ACC112 (cell line): ENCODE results near the gene FSTL1.

ENCODE experiments used
- H2AFZ ChIP-seq: fragments of 200-600 bp; sonication (generic); one replicate; pipeline ENCODE4 v1.6.0; 2017; ENCODE audit warnings: antibody characterized with exemption, low read length; ENCODE audit not compliant: unreplicated experiment
- H3K27ac ChIP-seq: fragments of 200-600 bp; sonication (generic); 2 replicates; pipeline ENCODE4 v1.5.1; 2014; ENCODE audit warnings: low read depth, mild to moderate bottlenecking, antibody characterized with exemption, low read length, moderate library complexity
- H3K27me3 ChIP-seq: fragments of 200-600 bp; sonication (generic); 2 replicates; pipeline ENCODE4 v1.6.1; 2014; ENCODE audit warnings: mild to moderate bottlenecking, antibody characterized with exemption, low read length, moderate library complexity, mixed read lengths; ENCODE audit not compliant: insufficient read depth
- H3K36me3 ChIP-seq: fragments of 200-600 bp; sonication (generic); 2 replicates; pipeline ENCODE4 v1.6.1; 2016; ENCODE audit warnings: mild to moderate bottlenecking, antibody characterized with exemption, low read length, moderate library complexity, mixed read lengths; ENCODE audit not compliant: insufficient read depth
- H3K4me1 ChIP-seq: fragments of 200-600 bp; sonication (generic); one replicate; pipeline ENCODE4 v1.6.1; 2016; ENCODE audit warnings: low read length, mixed read lengths; ENCODE audit not compliant: insufficient read depth, unreplicated experiment, control insufficient read depth
- H3K4me3 ChIP-seq: fragments of 200-600 bp; sonication (generic); 2 replicates; pipeline ENCODE4 v1.5.1; 2014; ENCODE audit warnings: mild to moderate bottlenecking, low read depth, low read length
- H3K79me2 ChIP-seq: fragments of 200-600 bp; sonication (generic); one replicate; pipeline ENCODE4 v1.6.0; 2016; ENCODE audit warnings: low read length; ENCODE audit not compliant: control insufficient read depth, unreplicated experiment, insufficient read depth

Gene FSTL1

DNA sequence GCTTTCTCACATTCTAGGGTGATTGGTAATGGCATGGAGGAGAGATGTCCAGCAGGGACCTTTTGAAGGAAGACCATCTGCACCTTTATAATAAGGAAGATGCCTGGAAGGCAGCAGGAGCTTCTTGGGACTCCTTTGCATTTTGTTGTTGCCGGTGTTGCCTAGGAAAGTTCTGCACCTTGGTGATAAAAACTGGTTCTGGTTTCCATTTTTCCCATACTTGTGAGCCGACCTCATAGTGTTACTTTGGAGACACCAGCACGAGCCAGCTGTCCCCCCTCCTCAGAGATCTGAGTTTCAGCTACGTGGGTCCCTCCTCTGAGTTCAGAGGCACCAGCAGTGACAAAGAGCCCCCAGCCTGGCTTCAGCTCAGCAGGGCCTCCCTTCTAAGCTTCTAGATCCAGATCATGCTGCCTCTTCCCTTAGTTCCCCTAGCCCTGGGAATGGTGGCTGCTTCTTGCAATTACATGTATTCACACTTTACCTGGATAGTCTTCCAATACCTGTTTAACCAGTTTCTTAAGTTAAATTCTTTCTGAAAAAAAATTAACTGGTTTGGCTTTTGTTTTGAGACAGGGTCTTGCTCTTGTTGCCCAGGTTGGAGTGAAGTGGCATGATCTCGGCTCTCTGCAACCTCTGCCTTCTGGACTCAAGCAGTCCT, 18.0 kb upstream of the FSTL1 start:
- Histone ChIP-seq H3K79me2 (no peaks in the 10 kb centered on the region), H3K4me1 (peaks cover 33% of the 10 kb centered on the region), H3K4me3 (no peak overlapping the region), H3K36me3 (no peaks in the 10 kb centered on the region), H3K27me3 (no peaks in the 10 kb centered on the region), H3K27ac (no peak overlapping the region), H2AFZ (no peak overlapping the region)

DNA sequence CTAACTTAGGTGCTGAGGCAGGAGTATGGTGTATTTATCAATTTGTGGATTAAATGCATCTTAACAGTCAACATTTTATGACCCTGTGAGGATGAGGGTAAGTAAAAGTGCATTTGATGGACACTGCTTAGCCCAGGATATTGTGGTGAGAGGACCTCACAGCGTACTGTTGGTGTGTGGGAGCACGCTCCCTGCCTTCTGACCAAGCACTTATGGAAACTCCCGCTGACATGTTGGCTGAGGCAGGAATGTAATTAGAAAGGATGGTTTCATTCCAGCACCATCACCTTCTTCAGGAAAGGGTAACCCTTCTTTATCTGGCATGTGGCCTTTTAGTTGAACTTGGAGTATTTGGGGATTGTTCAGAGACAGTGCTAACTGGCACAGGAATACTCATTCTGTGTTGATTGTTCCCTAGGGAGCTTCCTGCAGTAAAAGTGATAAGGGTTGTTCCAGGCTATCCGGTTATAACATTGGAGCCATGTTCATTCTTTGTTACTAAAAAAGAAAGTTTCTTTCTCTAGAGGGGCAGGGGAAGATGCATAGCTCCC, 11.7 kb upstream of the FSTL1 start:
- H2AFZ ChIP-seq = no peak overlapping the region
- H3K27ac ChIP-seq = no peak overlapping the region
- H3K36me3 ChIP-seq = no peaks in the 10 kb centered on the region

DNA sequence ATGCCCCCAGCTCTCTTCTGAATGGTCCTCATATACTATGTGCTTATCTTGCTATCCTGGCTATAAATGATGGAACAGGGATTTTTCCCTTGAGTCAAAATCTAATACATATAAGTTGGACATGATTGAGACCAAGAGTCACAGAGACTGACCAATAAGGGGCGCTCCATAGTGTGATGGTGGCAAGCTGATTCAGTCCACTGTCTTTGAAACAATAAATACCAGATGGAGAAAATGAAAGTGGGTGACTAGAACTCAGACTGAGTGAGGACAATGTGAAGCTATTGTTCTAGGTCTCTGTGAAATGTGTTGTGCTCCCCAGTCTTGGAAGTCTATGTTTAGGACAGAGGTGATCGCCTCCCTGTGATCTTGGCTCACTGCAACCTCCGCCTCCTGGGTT, 10.6 kb upstream of the FSTL1 start:
- Histone ChIP-seq H2AFZ (no peak overlapping the region), H3K4me3 (no peak overlapping the region)

More for the DNA sequence above, 11.7 kb upstream of the FSTL1 start:
- H3K79me2 ChIP-seq = no peaks in the 10 kb centered on the region
- peaks cover 12% of the 10 kb centered on the region for H3K4me1 ChIP-seq
- H3K4me3 ChIP-seq = no peak overlapping the region
- H3K27me3 ChIP-seq = no peaks in the 10 kb centered on the region

DNA sequence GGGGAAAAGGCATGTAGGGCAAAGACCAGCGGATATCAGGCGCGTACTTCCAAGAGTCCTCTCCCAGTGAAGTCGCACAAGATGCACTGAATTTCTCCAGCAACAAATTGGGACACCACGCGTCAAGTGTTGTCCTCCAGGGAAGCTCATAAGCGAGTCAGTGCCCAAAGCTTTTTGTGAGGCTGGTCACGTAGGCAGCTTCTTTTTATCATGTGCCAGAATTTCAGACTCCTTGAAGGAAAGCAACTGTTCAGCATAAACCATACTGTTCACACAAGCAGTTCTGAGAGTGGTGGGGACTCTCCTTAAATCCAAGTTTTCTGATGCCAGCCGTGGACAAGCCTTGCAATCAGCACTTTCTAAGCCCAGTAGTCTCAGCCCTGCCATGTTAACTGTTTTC, 10.1 kb upstream of the FSTL1 start:
- no peaks in the 10 kb centered on the region for H3K36me3 ChIP-seq
- H3K4me1 ChIP-seq = peaks cover 12% of the 10 kb centered on the region
- no peak overlapping the region for H2AFZ ChIP-seq
- H3K4me3 ChIP-seq = no peak overlapping the region
- no peaks in the 10 kb centered on the region for H3K27me3 ChIP-seq
- H3K79me2 ChIP-seq = no peaks in the 10 kb centered on the region
- no peak overlapping the region for H3K27ac ChIP-seq

More for the DNA sequence above, 10.6 kb upstream of the FSTL1 start:
- Histone ChIP-seq H3K27ac (no peak overlapping the region), H3K79me2 (no peaks in the 10 kb centered on the region), H3K27me3 (no peaks in the 10 kb centered on the region), H3K4me1 (peaks cover 12% of the 10 kb centered on the region), H3K36me3 (no peaks in the 10 kb centered on the region)

DNA sequence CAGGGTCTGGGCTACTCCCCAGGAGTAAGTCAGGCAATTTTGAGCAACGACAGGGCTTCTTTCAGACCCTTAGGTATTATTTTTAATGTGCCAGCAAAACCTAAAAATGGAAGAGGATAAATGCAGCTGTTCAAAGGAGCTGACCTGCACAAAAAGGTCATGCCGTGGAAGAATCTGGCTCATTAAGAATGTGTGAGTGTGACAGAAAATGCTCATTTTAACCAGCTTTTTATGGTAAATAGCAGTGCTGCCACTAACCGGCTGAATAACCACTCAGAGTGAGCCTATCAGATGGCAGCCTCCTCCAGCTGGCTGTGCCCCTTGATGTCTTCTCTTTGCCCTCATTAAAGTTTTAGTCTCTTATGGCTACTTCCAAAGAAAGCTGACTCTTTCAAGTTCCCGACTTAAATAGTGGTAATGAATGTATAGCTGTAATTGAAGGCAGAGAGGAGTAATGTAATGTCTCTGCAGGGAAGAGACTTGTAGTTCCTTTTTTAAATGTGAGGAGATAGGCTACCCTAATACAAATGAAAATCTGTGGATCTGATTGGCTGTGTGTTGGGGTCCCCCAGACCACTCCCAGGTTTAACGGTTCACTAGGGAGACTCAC, 9.5 kb upstream of the FSTL1 start:
- Histone ChIP-seq H3K36me3 (no peaks in the 10 kb centered on the region), H3K4me1 (peaks cover 12% of the 10 kb centered on the region), H3K4me3 (no peak overlapping the region), H3K27me3 (no peaks in the 10 kb centered on the region), H2AFZ (no peak overlapping the region), H3K27ac (no peak overlapping the region), H3K79me2 (no peaks in the 10 kb centered on the region)

DNA sequence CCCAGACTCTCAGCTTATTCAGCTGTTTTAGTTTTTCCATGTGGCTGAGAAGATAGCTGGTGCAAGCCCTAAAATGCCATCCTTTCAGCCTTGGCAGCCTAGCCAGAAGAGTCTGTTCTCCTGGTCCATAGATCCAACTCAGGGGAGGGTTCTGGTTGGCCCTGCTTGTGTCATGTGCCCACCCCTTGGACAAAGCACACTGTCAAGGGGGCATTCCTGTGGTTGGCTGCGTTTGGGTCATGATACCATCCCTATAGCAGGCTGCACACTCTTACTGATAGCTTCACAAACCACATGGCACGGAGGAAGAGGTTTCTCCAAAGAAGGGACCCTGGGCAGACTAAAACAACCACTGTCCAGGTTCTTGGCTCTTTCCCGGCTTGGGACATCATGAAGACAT, 8.4 kb upstream of the FSTL1 start:
- Histone ChIP-seq H2AFZ (no peak overlapping the region), H3K4me3 (no peak overlapping the region), H3K4me1 (peaks cover 12% of the 10 kb centered on the region), H3K79me2 (no peaks in the 10 kb centered on the region), H3K27me3 (no peaks in the 10 kb centered on the region), H3K27ac (no peak overlapping the region), H3K36me3 (no peaks in the 10 kb centered on the region)

DNA sequence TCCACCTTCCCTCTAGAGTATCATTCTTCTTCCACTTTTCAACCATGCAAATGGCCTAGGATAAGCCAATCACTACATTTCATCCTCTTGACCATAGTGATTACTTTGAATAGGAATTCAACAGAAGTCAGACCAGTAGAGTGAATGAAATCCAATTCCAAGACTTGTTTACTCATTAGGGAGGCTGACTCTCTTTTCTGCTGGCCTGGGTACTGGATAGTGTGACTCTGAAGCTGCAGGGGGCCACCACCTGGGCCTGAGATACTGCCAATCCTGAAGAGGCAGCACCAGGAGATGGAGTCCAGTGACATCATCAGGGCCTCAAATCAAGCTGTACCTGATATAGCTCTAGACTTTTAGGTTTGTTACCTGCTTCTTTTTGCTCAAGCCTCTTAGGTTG, 7.0 kb upstream of the FSTL1 start:
- H3K27ac ChIP-seq = no peak overlapping the region
- H3K36me3 ChIP-seq = no peaks in the 10 kb centered on the region
- no peaks in the 10 kb centered on the region for H3K27me3 ChIP-seq
- no peak overlapping the region for H2AFZ ChIP-seq
- no peak overlapping the region for H3K4me3 ChIP-seq
- H3K4me1 ChIP-seq = peaks cover 11% of the 10 kb centered on the region
- no peaks in the 10 kb centered on the region for H3K79me2 ChIP-seq

DNA sequence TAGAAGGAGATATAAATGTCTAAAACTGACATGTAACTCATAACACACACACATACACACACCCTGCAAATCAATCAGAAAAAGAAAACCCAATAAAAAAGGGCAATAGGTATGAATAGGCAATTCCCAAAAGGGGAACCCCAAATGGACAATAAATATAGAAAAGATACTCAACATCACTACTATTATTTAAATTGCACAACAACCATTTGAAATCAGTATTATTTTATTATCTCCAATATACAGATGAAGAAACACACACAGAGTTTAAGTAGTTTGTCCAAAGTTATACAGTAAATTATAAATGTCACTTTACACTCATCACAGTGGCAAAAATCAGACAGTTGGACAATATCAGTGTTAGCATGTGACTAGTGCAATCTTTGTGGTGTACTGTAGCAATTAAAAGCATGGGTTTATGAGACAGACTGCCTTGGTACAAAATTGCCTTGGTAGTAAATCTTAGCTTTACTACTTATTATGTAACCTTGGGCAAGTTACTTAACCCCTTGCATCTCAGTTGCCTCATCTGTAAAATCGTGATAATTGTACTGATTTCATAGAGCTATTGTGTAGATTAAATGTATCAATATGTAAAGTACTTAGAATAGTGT, 3.4 kb upstream of the FSTL1 start:
- no peaks in the 10 kb centered on the region for H3K27me3 ChIP-seq
- H3K4me1 ChIP-seq = peaks cover under 1% of the 10 kb centered on the region
- H2AFZ ChIP-seq = no peak overlapping the region
- no peak overlapping the region for H3K27ac ChIP-seq
- no peak overlapping the region for H3K4me3 ChIP-seq
- peaks cover under 1% of the 10 kb centered on the region; the same call in 1 of the 2 replicates for H3K36me3 ChIP-seq
- peaks cover 17% of the 10 kb centered on the region for H3K79me2 ChIP-seq

DNA sequence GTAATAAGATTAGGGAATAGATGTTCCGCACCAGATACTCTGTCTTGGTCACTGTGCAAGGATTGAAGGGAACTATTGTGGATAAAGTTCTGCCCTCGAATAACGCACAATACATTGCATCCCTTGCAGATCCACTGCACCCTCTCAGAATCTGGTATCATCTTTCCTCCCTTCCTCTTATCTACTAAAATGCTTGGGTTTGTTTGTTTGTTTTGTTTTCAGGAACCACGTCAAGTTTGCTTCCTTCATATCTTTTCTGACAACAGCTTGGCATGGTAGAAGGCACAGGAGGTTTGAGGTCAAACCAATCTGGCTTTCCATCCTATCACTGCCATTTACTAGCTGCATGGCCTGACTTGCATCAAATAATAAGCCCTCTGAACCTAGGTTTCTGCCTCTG, 2.0 kb upstream of the FSTL1 start:
- H3K4me3 ChIP-seq = no peak overlapping the region
- H2AFZ ChIP-seq = no peak overlapping the region

DNA sequence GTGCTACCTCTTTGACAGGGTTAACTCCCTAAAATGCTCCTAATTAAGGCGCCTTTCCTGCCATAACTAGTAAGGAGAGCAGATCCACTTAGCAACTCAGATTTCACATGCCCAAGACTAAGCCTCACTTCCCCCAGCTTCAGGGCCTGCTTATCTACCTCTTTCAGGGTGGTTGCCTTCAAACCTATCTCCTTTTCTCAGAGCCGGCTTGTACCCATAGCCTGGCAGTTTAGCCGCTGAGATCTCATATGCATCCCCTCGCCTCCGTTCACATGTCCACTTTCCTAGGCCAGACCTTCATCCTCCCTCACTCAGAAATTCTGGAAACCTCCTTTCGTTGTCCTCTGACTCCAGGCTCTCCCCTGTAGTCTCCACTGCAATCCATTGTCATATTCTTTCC, 1.0 kb upstream of the FSTL1 start:
- H3K27ac ChIP-seq = no peak overlapping the region
- peak overlapping the region; percentile 88 for H3K4me3 ChIP-seq
- peaks cover 24% of the 10 kb centered on the region for H3K4me1 ChIP-seq
- H3K36me3 ChIP-seq = peaks cover 5% of the 10 kb centered on the region; the same call in 1 of the 2 replicates
- H3K27me3 ChIP-seq = no peaks in the 10 kb centered on the region
- H3K79me2 ChIP-seq = peaks cover 41% of the 10 kb centered on the region
- no peak overlapping the region for H2AFZ ChIP-seq

More for the DNA sequence above, 2.0 kb upstream of the FSTL1 start:
- Histone ChIP-seq H3K36me3 (peaks cover 3% of the 10 kb centered on the region; the same call in 1 of the 2 replicates), H3K27ac (no peak overlapping the region), H3K4me1 (peaks cover 14% of the 10 kb centered on the region), H3K79me2 (peaks cover 30% of the 10 kb centered on the region), H3K27me3 (no peaks in the 10 kb centered on the region)
